Prostate gland (tissue), 2 donors: ENCODE results near the gene RPL3.

Source experiments
- CTCF ChIP-seq, 4 experiments: fragments of 200-600 bp in 2 of 4; fragments of 450-650 bp in 2 of 4; sonication (generic) in 2 of 4; IDR thresholded peaks; 1 replicate in 3 of 4; 2 replicates in 1 of 4; pipeline ENCODE4 v1.5.1; 2016 to 2019; ENCODE audit warnings: antibody characterized with exemption in 4 of 4, mild to moderate bottlenecking in 2 of 4, moderate library complexity in 2 of 4
- POLR2A ChIP-seq: fragments of 450-650 bp; IDR thresholded peaks from one replicate; pipeline ENCODE4 v1.6.1; 2016; ENCODE audit warnings: antibody characterized with exemption, mild to moderate bottlenecking
- POLR2AphosphoS5 ChIP-seq: sonication (generic); formaldehyde crosslinking; IDR thresholded peaks from one replicate; pipeline ENCODE4 v1.6.1; 2017; ENCODE audit warnings: antibody characterized with exemption

- TF ChIP-seq POLR2A (no peak), CTCF (IDR thresholded peaks at IDR 0.05) (no peak), POLR2AphosphoS5 (no peak)
These were observed 36.6 kb downstream of the RPL3 start for GRCh38 chr22:39282645-39283321.
